ENCODE measurements around the gene ZBTB42. TPM values are rescaled to one million over a fixed set of nuclear protein-coding genes. Genes with fewer than 3 reads are reported as not detected.

ZBTB42 gene
- total RNA-seq, 1 donor = 2.9 TPM

DNA sequence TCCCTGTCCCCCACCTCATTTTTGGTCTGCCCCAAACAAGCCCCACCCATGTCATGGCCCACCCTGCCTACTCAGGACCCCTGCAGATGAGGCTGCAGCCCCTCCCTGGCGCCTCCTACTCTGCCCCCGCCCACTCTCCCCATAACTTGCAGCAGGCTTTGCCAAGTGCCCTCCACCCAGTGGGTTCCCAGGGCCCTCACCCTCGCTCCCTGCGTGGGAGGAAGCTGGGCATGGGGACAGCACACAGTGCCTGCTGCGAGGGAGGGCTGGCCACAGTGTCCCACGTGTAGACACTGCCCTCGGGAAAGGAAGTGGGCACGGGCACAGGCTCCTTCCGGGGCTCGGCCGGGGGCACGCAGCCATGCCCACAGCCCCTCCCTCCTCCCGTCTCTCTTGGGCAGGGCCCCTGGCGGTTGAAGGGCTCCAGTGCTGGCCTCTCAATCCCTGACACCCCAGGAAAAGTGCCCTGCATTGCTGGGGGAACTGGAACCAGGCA, 14.8 kb upstream of the ZBTB42 start:
- Histone ChIP-seq H3K79me2 (ENCODE audit: insufficient read depth, low read length) (peaks cover 82% of the 10 kb centered on the region), H3K27me3 (ENCODE audit: insufficient read depth, low read length) (no peaks in the 10 kb centered on the region), H4K20me1 (ENCODE audit: insufficient read depth, low read length) (peaks cover 42% of the 10 kb centered on the region), H3K36me3 (ENCODE audit: insufficient read depth, low read length) (peaks cover 15% of the 10 kb centered on the region), H3K4me3 (ENCODE audit: insufficient read depth, low read length) (no peak overlapping the region), H3K27ac (ENCODE audit: low read depth, low read length) (no peak overlapping the region), H2AFZ (ENCODE audit: low read length) (no peak overlapping the region), H3K4me1 (ENCODE audit: insufficient read depth, low read length) (no peaks in the 10 kb centered on the region), H3K9me3 (ENCODE audit: low read depth, low read length) (no peaks in the 10 kb centered on the region), H3K4me2 (ENCODE audit: insufficient read depth, low read length) (no peak overlapping the region)
- peak; percentile 88 for DNase-seq (ENCODE audit: insufficient read length, low spot score, missing footprints)
- TF ChIP-seq, protein P1, sequence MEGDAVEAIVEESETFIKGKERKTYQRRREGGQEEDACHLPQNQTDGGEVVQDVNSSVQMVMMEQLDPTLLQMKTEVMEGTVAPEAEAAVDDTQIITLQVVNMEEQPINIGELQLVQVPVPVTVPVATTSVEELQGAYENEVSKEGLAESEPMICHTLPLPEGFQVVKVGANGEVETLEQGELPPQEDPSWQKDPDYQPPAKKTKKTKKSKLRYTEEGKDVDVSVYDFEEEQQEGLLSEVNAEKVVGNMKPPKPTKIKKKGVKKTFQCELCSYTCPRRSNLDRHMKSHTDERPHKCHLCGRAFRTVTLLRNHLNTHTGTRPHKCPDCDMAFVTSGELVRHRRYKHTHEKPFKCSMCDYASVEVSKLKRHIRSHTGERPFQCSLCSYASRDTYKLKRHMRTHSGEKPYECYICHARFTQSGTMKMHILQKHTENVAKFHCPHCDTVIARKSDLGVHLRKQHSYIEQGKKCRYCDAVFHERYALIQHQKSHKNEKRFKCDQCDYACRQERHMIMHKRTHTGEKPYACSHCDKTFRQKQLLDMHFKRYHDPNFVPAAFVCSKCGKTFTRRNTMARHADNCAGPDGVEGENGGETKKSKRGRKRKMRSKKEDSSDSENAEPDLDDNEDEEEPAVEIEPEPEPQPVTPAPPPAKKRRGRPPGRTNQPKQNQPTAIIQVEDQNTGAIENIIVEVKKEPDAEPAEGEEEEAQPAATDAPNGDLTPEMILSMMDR (IDR thresholded peaks at IDR 0.05; ENCODE audit: extremely low read depth, low read depth, low read length) = no peak

DNA sequence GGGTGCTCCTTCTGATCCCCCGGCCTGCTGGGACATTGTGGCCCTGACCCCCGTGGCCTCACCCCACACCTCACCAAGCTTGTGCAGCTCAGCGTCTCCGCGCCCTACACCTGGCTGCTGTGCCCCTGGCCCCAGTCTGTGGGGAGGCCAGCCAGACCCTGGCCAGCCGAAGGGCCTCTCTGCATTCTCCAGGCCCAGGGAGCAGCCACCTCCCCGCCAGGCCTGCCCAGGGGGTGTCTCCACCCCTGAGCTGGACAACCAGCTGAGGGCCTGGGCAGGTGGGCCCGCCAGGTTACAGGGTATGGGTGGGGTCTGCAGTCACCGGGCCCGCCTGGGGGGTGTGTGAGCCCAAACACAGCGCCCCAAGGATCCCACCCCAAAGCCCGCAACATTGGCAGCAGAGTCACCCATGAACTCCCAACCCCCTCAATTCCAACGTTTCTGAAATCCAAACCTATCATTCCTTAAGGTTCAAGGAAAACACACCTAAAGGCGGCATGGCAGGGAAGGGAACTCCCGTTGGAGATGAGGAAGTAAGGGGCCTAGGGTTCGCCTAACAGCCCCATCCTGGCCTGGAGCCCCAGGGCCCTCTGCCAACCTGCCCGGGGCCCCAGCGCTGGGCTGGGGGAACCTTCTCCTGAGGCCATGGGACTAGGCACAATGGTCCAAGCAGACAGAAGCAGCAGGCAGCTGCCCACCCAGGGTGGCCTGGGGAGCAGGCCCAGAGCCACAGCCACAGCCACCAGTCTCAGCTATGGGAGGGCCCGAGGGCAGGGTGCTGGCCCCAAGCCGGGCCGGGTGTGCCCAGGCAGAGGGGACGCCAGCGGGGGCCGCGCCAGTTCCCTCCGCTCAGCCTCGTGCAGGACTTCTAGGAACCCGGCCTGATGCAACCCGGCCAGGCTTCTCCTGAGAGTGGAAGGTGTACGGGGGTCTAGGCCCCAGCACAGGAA, 13.9 kb upstream of the ZBTB42 start:
- peak; percentile 66 for DNase-seq (ENCODE audit: insufficient read length, low spot score, missing footprints)
- TF ChIP-seq, protein P1 (IDR thresholded peaks at IDR 0.05; ENCODE audit: extremely low read depth, low read depth, low read length) = no peak
- Histone ChIP-seq H3K36me3 (ENCODE audit: insufficient read depth, low read length) (peaks cover 15% of the 10 kb centered on the region), H3K27me3 (ENCODE audit: insufficient read depth, low read length) (no peaks in the 10 kb centered on the region), H3K4me1 (ENCODE audit: insufficient read depth, low read length) (no peaks in the 10 kb centered on the region), H3K4me2 (ENCODE audit: insufficient read depth, low read length) (no peak overlapping the region), H3K79me2 (ENCODE audit: insufficient read depth, low read length) (peaks cover 86% of the 10 kb centered on the region), H4K20me1 (ENCODE audit: insufficient read depth, low read length) (peaks cover 51% of the 10 kb centered on the region), H3K9me3 (ENCODE audit: low read depth, low read length) (no peaks in the 10 kb centered on the region), H3K4me3 (ENCODE audit: insufficient read depth, low read length) (no peak overlapping the region), H2AFZ (ENCODE audit: low read length) (no peak overlapping the region), H3K27ac (ENCODE audit: low read depth, low read length) (no peak overlapping the region)

GRCh38 chr14:104787736-104788135, 13.2 kb upstream of the ZBTB42 start:
- no peak overlapping the region for H3K4me2 ChIP-seq (ENCODE audit: insufficient read depth, low read length)
- no peak overlapping the region for H2AFZ ChIP-seq (ENCODE audit: low read length)
- H3K4me3 ChIP-seq (ENCODE audit: insufficient read depth, low read length) = no peak overlapping the region
- peak; percentile 89 for DNase-seq (ENCODE audit: insufficient read length, low spot score, missing footprints)
- H3K79me2 ChIP-seq (ENCODE audit: insufficient read depth, low read length) = peaks cover 92% of the 10 kb centered on the region
- H3K27ac ChIP-seq (ENCODE audit: low read depth, low read length) = no peak overlapping the region
- H3K27me3 ChIP-seq (ENCODE audit: insufficient read depth, low read length) = no peaks in the 10 kb centered on the region
- H3K36me3 ChIP-seq (ENCODE audit: insufficient read depth, low read length) = peaks cover 15% of the 10 kb centered on the region
- TF ChIP-seq, protein P1 (IDR thresholded peaks at IDR 0.05; ENCODE audit: extremely low read depth, low read depth, low read length) = no peak
- no peaks in the 10 kb centered on the region for H3K9me3 ChIP-seq (ENCODE audit: low read depth, low read length)
- peaks cover 55% of the 10 kb centered on the region for H4K20me1 ChIP-seq (ENCODE audit: insufficient read depth, low read length)
- no peaks in the 10 kb centered on the region for H3K4me1 ChIP-seq (ENCODE audit: insufficient read depth, low read length)

DNA sequence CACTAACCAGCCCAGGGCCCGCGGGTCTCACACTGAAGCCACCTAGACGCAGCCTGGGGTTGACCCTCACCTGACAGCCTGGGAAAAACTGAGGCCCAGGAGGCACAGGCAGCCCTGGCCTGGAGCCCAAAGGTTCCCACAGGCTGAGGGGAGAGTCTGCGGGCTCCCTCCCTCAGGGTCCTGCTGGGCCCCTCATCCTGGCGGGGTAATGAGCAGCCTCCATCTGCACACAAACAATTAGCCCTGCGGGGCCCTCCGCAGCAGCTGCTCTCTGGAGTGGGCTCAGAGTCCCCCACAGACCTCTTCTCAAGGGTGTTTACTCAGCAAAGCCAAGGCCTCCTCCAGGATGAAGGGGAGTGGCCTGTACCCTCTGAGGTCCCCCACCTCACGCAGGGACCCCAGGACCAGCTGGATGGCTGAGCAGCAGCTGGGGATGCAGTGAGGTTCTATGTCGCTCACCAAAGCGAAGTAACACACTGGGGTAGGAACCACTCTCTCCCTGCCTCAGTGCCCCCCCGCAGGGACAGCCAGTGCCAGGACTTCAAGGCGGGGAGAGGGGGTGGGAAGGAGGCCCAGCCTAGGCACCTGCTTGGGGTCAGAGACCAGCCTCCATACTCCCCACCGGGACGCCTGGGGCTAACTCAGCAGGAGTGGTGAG, 12.6 kb upstream of the ZBTB42 start:
- H4K20me1 ChIP-seq (ENCODE audit: insufficient read depth, low read length) = peaks cover 57% of the 10 kb centered on the region

More for the DNA sequence above, 12.6 kb upstream of the ZBTB42 start:
- Histone ChIP-seq H3K9me3 (ENCODE audit: low read depth, low read length) (no peaks in the 10 kb centered on the region), H3K4me3 (ENCODE audit: insufficient read depth, low read length) (no peak overlapping the region), H3K27ac (ENCODE audit: low read depth, low read length) (no peak overlapping the region), H3K4me1 (ENCODE audit: insufficient read depth, low read length) (no peaks in the 10 kb centered on the region), H3K27me3 (ENCODE audit: insufficient read depth, low read length) (no peaks in the 10 kb centered on the region), H2AFZ (ENCODE audit: low read length) (no peak overlapping the region), H3K4me2 (ENCODE audit: insufficient read depth, low read length) (no peak overlapping the region), H3K36me3 (ENCODE audit: insufficient read depth, low read length) (peaks cover 15% of the 10 kb centered on the region), H3K79me2 (ENCODE audit: insufficient read depth, low read length) (peaks cover 96% of the 10 kb centered on the region)
- TF ChIP-seq, protein P1 (IDR thresholded peaks at IDR 0.05; ENCODE audit: extremely low read depth, low read depth, low read length) = no peak
- peak; percentile 82 for DNase-seq (ENCODE audit: insufficient read length, low spot score, missing footprints)

All from osteoblast (primary cell).